Effector CD4-positive, alpha-beta T cell (primary cell): ENCODE measurements around the gene PTPRCAP.

ENCODE experiments used
- DNase-seq: peaks from one replicate; pipeline ENCODE4 v3.0.0-alpha.2; 2020

PTPRCAP gene

GRCh38 chr11:67395555-67396258 is 41.8 kb downstream of the PTPRCAP start:
- DNase-seq, result no peak

DNA sequence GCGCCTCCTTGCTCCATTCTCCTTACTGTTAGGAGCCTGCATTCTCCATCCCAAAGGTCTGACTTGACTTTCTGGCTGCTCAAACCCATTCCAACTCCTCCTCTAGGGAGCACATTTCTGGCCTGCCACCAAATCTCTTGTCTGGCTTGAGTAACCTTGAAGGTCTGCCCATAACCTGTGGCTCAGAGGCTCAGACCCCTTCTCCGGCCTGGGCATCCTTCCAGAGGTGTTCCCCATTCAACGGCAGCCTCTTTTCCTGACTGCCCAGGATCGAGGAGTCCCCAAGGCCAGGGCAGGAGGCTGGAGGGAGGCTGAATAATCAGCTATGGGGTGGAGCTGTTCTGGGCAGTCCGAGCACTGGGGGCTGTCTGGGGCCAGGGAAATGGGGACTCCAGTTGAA is 43.5 kb downstream of the PTPRCAP start:
- no peak for DNase-seq

GRCh38 chr11:67393437-67393836 is 44.0 kb downstream of the PTPRCAP start:
- no peak for DNase-seq

DNA sequence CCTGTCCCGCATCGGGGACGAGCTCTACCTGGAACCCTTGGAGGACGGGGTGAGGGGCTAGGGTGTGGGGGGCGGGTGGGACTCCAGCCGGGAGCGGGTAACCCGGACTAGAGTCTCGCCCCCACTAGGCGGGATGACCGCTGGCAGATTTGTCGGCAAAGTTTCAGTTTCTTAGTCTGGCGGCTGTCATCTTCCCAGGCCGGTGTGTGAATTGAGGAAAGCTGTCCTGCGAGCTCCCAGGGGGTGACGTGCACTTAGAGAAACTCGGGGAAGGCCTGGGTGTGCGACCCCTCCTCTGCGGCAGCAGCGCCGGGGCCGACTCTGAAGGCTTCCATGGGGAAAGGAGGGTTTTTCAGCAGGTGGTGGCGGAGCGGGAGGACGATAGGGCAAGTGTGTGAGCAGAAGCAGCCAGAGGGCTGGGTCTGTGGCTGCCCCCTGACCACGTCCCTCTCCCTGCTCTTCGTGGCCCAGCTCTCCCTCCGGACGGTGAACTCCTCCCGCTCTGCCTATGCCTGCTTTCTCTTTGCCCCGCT is 45.2 kb downstream of the PTPRCAP start:
- DNase-seq, result no peak

DNA sequence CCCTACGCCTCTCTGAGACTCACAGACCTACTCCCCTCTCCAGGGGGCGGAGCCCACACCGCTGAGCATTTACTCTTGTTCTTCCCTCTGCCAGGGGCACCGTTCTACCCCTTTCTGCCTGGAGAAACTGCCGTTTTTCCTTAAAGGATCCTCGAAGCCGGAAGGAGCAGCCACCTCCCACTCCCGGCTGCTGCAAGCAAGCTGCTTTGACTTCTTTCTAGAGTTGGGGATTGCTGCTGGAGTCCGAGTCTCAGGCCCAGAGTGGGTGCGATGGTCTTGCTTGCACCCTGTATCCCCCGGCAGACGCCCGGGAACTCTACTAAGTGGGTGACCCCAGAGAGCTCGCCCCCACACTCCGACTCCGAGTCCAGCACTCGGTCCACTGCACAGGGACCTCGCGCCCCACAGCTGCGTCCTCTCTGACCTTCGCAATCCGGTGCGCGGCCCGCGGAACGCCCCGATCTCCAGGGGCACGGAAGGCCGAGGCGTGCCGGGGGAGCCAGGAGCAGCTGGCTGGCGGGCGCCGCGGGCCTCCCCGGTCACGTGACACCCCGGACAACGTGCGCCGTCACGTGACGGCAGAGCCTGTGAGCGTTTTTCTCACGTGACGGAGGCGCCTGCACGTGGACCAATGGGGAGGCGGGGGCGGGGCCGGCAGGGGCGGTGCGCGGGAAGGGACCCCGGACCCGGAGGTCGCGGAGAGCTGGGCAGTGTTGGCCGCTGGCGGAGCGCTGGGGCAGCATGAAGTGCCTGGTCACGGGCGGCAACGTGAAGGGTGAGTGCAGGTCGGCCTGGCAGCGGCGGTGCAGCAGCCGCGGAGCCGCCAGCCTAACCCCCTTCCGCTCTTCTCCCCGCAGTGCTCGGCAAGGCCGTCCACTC is 45.9 kb downstream of the PTPRCAP start, which contains the start of gene RAD9A:
Gene RAD9A, plus strand, starts transcription at position 683 of the 879 bp plus-strand sequence. Its CDS starts 59 bp downstream, at position 742.
- peak; percentile 95 for DNase-seq

DNA sequence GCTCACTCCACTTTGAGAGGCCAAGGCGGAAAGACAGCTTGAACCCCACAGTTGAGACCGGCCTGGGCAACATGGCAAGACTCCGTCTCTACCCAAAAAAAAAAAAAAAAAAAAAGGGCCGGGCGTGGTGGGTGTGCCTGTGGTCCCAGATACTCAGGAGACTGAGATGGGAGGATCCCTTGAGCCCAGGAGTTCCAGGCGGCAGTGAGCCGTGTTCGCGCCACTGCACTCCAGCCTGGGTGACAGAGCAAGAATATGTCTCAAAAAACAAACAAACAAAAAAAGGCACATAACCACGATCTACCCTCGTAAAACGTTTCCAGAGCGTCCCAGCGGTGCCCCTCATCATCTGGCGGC is 46.6 kb downstream of the PTPRCAP start:
- no peak for DNase-seq

DNA sequence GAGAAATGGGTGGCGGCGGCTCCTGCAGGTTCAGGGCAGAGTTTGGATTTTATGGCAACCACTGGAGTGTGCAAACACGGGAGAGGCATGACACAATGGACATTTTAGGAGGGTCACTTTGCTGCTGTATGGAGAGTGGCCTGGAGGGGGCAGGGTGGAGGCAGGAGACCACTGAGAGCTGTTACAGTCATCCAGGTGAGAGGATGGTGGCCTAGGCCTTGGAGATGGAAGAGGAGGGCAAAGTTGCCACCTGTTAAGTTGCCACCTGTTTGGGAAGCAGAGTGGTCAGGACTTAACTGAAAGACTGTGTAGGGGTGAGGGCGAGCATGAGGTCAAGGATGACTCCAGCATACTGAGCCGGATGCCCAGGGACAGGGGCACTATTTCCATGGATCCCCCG is 48.0 kb downstream of the PTPRCAP start:
- peak; percentile 39 for DNase-seq

- DNase-seq, result no peak
Measured at GRCh38 chr11:67387518-67387917, 50.0 kb downstream of the PTPRCAP start.

GRCh38 chr11:67387069-67387468 is 50.4 kb downstream of the PTPRCAP start:
- no peak for DNase-seq
